Omental fat pad (tissue), 4 donors: Measurements from ENCODE around the gene REV3L. TPM values are rescaled to one million over a fixed set of nuclear protein-coding genes. Genes with fewer than 3 reads are reported as not detected.

Experiments
- ATAC-seq: fragments of 150-250 bp; one replicate; pipeline ENCODE4 v1.9.1; 2016; ENCODE audit warnings: mild to moderate bottlenecking, moderate library complexity; ENCODE audit not compliant: low FRiP score
- DNase-seq: peaks from one replicate; pipeline ENCODE4 v3.0.0-alpha.2; 2019; ENCODE audit warnings: low spot score
- total RNA-seq, 4 donors: library from RNA; depleted of rRNA; stranded (reverse); fragments of >200 nt; gene quantifications; one replicate each; pipeline ENCODE4 v1.1.0, GENCODE V29; 2016
- TF ChIP-seq, protein P1 (sequence below), 3 donors: fragments of 450-650 bp; IDR thresholded peaks; one replicate each; pipeline ENCODE4 v1.5.1; 2016 to 2017; ENCODE audit warnings: antibody characterized with exemption in 3 of 3, mild to moderate bottlenecking in 3 of 3, moderate library complexity in 2 of 3

Gene REV3L
- total RNA-seq, 4 donors from 2014 or later, result 55.5 to 111 (median 63.2) TPM

- TF ChIP-seq, protein P1, sequence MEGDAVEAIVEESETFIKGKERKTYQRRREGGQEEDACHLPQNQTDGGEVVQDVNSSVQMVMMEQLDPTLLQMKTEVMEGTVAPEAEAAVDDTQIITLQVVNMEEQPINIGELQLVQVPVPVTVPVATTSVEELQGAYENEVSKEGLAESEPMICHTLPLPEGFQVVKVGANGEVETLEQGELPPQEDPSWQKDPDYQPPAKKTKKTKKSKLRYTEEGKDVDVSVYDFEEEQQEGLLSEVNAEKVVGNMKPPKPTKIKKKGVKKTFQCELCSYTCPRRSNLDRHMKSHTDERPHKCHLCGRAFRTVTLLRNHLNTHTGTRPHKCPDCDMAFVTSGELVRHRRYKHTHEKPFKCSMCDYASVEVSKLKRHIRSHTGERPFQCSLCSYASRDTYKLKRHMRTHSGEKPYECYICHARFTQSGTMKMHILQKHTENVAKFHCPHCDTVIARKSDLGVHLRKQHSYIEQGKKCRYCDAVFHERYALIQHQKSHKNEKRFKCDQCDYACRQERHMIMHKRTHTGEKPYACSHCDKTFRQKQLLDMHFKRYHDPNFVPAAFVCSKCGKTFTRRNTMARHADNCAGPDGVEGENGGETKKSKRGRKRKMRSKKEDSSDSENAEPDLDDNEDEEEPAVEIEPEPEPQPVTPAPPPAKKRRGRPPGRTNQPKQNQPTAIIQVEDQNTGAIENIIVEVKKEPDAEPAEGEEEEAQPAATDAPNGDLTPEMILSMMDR (IDR thresholded peaks at IDR 0.05), result no peak
- no peak for DNase-seq
- ATAC-seq, result no peak
Measured at GRCh38 chr6:111381123-111381522, 101.9 kb downstream of the REV3L start.

DNA sequence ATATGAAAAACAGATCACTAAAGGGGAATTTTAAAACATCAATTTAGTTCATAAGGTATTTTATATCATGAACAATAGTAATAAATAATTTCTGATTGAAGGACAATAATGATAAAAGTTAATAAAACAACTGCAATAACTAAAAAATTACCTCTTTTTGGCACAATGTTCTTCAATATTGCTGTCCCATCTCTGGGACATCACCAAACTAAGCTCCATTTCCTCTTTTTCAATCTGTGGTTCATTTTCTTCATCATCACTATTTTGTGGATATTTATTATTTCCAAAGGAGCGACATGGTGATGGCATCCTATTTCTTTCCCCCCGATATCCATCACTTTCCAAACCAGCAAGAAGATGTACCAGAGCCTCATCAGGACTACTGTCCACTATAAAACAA, 103.2 kb downstream of the REV3L start:
- ATAC-seq, result no peak
- DNase-seq, result no peak
- TF ChIP-seq, protein P1 (IDR thresholded peaks at IDR 0.05), result no peak

DNA sequence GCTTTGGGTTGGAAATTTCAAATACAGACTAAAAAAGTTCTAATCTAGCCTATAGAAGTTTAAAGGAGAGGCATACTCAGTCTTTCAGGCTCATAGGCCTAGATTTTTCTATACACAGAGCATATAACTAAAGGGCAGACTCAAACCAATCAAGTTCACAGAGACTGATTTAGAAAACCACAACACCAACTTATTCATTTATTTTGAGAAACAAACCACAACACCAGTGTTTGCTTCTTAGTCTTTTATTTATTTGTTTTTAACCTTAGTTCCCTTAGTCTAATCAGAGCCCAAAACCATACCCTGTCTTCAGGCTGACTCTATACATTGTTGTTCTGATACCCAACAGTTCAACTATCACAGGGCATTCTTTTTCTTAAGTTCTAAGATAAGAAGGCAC, 103.7 kb downstream of the REV3L start:
- ATAC-seq (no peak), DNase-seq (no peak)
- TF ChIP-seq, protein P1 (IDR thresholded peaks at IDR 0.05), result no peak

DNA sequence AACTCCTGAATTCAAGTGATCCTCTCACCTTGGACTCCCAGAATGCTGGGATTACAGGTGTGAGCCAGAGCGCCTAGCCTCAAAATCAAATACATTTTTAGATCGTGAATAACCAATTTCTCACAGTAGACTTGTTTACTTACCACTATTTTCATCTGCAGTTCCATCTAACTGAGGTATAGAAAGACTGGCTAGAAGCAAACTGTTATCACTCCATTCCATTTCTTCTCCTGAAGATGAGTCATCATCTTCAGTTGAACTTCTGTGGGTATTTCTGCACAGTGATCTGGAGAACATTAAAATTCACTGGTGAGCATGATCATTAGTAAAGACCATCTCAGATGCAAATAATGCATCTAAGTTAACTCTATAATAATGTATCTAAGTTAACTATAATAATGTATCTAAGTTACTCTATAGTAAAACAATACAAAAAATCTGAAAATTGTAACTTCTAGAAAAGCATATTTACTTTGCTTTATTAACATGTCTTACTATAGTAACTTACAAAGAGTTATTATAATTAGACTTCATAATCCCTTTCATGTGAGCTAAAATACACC, 105.4 kb downstream of the REV3L start:
- TF ChIP-seq, protein P1 (IDR thresholded peaks at IDR 0.05), result no peak
- ATAC-seq, result no peak
- DNase-seq, result no peak

DNA sequence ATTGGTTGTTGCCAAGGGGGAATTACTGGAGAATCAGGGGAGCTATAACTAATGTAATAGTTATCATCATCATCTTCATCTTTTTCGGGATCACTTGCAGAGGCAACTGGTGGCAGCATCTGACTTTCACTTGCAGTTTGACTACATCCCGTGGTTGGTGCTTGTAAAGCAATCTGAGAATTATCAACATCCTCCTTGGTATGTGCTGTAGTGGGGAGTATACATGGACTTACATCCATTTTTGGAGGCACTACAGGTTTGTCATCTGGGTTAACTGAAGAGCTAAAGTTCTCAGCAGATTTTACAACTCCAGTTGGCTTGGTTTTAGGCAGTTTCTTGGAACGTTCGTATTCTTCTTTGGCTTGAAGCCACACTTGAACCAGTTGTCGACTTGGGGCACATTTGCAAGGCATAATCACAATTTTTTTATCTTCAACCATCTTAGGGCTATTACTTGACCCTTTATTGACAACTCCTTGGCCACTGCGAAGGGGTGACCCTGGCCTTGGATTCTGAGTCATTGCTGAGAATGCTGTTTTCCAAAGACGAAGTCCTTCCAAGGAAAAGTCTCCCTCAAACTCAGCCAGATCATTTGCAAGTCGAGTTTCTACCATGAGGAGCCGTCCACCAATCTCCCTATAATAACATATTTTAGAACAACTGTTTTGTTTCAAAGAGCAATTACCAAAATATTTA, 115.5 kb downstream of the REV3L start:
- DNase-seq (no peak), ATAC-seq (no peak)
- TF ChIP-seq, protein P1 (IDR thresholded peaks at IDR 0.05), result no peak

DNA sequence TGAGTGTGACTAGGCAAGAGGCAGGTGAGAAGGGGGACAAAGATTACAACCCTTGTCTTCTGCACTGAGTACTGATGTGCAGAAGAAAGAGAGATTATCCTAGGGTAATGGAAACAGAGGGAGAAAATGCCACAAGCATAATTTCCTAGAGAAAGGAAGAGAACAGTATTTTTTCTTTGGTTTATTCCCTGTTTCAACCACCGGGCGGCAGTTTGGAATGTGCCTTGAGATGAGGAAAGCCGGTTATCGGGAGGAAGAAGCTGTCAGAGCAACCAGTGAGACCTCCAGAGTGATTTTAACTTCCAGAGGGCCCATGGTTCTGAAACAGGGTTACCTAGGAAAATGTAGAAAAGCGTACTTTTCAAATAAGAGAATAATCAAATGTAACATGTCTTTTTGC, 121.4 kb downstream of the REV3L start:
- TF ChIP-seq, protein P1 (IDR thresholded peaks at IDR 0.05), result no peak
- ATAC-seq (no peak), DNase-seq (no peak)

DNA sequence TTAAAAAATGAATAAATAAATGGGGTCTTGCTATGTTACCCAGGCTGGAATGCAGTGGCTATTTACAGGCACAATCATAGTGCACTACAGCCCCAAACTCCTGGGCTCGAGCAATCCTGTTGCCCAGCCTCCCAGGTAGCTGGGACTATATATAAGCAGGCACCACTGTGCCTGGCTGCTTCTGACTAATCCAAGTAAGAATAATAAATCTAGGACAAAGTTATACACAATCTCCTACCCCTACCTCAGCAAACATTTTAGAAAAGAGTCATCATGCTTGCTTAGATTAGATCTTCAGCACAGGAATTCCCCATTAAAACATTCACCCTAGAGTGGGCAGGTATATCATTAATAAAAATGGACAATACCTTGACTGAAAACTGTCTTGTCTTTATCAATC, 124.6 kb downstream of the REV3L start:
- ATAC-seq, result no peak
- DNase-seq, result no peak
- TF ChIP-seq, protein P1 (IDR thresholded peaks at IDR 0.05), result no peak
